Measurements from ENCODE around the gene AMZ2. TPM values are rescaled to one million over a fixed set of nuclear protein-coding genes. Genes with fewer than 3 reads are reported as not detected.
"Not testable (repeated sequence)": the region's sequence is repeated elsewhere in the genome, so short reads cannot be mapped to it uniquely, and the experiment has no call there.

Gene AMZ2
- total RNA-seq, 1 experiment from 2014 or later: 217 TPM

DNA sequence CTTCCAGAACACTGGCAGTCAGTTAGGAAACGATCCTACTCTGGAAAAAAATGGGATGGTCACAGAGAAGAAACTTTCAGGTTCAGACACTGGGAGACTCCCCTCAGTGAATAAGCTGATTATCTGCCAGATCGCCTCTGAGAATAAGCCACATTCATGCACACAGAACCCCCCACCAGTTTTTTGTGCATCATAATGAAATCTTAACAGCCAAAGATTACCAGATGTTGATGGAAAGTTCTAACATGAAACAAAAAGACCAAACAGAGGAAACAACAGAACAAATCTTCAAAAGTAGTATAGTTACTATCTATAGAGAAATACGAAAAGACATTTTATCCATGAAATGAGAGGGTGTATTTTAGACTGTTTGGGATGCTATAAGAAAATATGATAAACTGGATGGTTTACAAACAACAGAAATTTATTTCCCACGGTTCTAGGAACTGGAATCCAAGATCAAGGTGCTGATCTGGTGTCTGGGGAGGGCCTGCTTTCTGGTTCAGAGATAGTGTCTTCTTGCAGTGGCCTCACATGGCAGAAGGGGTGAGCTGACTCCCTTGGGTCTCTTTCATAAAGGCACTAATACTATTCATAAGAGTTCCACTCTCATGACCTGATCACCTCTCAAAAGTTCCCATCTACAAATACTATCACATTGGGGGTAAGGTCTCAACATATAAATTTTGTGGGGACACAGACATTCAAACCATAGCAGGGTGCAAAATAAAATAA, 8.0 kb upstream of the AMZ2 start:
- in situ Hi-C loops (cut with HindIII; ENCODE audit: low pct_unique_long_range_greater_than_20kb, low sequenced_read_pairs): no loop called here
- DNase-seq (ENCODE audit: low read depth): no peak

DNA sequence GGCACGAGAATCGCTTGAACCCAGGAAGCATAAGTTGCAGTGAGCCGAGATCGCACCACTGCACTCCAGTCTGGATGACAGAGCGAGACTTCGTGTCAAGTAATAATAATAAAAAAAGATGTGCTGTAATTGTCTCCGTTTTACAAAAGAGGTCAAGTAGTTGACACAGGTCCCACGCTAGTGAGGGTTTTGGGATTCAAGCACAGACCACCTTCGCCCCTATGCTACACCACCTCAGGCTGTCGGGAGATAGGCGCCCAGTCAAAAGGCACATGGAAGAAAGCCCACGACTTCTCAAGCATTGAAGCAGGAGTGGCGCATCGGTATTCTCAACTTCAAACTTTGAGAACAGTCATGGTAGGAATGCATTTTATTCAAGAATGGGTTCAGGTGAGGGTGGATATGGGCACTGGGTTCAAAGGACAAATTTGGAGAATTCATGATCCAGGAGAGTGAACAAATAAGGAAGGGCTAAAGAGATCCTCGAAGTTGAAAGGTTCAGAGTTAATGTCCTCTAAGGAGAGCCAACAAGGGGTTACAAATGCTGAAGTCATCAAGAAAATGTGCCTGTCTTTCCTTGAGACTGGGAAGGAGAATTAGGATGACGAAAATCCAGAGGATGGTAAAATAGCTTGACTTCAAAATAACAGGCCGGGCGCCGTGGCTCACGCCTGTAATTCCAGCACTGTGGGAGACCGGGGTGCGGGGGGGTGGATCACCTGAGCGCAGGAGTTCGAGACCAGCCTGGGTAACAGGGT, 1.4 kb upstream of the AMZ2 start:
- no peak for DNase-seq (ENCODE audit: low read depth)
- in situ Hi-C loops (cut with HindIII; ENCODE audit: low pct_unique_long_range_greater_than_20kb, low sequenced_read_pairs): no loop called here

DNA sequence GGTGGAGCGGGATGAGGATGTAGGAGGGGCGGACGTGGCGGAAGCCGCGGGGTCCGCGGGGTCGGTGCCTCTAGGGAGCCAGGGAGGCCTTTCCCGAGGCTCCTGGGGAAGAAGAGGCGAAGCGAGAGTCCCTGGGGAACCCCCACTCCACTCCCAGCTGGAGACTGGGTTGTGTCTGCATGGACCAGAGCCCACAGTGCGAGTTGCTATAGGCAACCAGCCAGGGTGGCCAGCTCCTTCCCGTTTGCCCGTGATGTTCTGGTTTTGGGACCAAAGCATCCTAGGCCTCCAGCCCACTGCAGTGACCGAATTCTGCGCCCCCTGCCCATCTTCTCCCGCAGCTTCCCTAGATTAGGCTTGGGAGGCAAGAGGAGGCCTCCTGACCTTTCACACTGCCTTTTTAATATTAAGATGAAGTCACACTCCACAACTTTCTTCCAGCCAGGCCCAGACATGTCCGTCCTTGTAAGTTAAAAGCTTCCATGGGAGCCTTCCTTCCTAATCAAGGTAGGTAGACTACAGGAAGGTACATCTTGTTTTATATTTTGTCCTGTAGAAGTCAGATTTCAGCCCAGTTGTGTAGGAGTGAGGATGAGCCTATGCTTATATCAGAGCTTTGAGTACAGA, 469 bp downstream of the AMZ2 start:
- no peak for DNase-seq (ENCODE audit: low read depth)
- in situ Hi-C loops (cut with HindIII; ENCODE audit: low pct_unique_long_range_greater_than_20kb, low sequenced_read_pairs): no loop called here

DNA sequence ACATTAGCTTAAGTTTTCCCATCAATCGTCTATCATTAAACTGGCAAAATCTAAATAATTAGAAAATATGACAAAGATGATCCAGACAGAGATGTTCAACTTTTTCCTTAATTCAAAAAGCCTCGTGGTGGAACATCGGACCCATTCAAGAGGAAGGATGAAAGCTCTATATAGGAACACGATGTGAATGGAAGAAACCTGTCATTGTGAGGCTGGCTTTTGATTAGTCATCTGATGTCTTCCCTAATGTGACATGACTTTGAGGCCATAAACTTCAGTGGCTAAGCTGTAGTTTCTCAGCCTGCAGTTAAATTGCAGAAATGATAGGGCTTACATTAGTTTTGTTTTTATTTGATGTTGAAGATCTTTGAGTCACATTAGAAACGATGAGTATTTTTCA, 1.0 kb downstream of the AMZ2 start:
- in situ Hi-C loops (cut with HindIII; ENCODE audit: low pct_unique_long_range_greater_than_20kb, low sequenced_read_pairs): no loop called here
- no peak for DNase-seq (ENCODE audit: low read depth)

DNA sequence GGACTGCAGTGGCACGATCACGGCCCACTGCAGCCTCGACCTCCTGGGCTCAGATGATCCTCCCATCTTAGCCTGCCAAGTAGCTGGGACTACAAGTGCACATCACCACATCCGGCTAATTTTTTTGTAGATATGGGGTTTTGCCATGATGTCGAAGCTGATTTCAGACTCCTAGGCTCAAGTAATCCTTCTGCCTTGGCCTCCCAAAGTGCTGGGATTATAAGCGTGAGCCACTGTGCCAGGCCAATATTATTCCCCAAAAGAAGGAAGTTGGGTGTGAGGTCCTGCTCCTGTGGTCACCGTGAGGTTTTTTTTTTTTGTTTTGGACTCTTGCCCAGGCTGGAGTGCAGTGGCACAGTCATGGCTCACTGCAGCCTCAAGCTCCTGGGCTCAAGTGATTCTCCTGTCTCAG, 1.5 kb downstream of the AMZ2 start:
- in situ Hi-C loops (cut with HindIII; ENCODE audit: low pct_unique_long_range_greater_than_20kb, low sequenced_read_pairs): no loop called here
- no peak for DNase-seq (ENCODE audit: low read depth)

DNA sequence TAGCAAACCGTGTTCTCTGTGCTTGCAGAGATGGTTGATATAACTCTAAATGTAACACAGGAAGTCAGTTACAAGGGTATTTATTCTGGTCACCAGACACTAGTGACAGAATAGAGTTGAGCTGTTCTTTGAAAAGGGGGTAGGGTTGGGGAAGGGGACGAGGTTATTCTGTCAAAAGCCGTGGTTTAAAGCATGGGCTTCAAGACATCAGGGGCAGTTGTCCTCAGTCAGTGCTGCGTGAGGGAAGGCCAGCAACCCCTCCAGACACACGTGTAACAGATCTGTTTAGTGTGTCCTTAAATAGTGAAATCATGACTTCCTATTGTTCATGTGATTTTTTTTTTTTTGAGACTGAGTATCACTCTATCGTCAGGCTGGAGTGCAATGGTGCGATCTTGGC, 5.6 kb downstream of the AMZ2 start:
- in situ Hi-C loops (cut with HindIII; ENCODE audit: low pct_unique_long_range_greater_than_20kb, low sequenced_read_pairs); DNase-seq (ENCODE audit: low read depth): not testable (repeated sequence)

DNA sequence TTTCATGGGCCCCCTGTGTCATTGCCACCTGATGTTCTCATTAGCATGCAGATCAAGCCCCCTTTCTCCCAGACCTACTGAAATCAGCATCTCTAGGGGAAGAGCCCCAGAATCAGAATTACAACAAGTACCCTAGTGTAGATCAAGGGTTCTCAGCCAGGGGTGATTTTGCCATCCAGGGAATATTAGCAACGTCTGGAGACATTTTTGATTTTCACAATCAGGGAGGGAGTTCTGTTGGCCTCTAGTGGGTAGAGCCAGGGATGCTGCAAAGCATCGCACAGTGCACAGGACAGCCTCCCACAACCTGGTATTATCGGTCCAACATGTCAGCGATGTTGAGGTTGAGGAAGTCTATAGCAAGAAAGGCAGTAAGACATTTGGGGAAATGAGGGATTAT, 7.3 kb downstream of the AMZ2 start:
- in situ Hi-C loops (cut with HindIII; ENCODE audit: low pct_unique_long_range_greater_than_20kb, low sequenced_read_pairs): no loop called here
- DNase-seq (ENCODE audit: low read depth): no peak

DNA sequence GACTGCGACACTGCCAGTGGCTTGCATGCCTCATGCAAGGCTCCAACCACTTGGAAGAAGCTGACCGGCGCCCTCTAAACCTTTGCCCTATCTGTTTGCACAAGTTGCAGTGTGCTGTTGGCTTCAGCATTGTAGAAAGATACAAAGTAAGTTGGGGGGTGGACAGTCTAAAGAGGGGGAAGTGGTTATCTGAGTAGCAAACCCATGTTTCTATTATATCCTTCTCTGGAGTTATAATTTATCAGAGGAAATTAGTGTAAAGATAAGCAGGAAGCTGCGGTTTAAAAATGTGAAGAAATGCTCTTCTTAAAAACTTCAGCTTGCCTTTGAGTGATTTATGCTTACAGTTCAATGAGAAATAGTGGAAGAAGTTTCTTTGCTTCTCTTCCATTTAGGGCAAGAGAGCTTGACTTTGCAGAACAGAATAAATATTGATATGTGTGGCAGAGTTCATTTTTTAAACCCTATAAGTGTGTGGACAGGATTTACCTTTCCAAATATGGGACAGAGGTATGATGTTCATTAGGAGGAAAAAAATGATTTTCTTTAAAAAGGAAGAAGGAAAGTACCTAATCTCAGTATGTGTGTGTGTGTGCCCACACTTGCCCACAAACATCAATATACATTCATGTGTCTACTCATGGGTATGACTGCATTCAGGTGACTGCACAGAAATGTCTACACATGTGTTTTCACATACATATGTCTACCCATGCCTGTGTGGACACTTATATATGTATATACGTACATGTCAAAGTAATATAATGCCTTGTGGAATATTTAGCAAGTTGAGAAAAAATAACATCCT, 8.1 kb downstream of the AMZ2 start:
- in situ Hi-C loops (cut with HindIII; ENCODE audit: low pct_unique_long_range_greater_than_20kb, low sequenced_read_pairs): no loop called here
- DNase-seq (ENCODE audit: low read depth): no peak

DNA sequence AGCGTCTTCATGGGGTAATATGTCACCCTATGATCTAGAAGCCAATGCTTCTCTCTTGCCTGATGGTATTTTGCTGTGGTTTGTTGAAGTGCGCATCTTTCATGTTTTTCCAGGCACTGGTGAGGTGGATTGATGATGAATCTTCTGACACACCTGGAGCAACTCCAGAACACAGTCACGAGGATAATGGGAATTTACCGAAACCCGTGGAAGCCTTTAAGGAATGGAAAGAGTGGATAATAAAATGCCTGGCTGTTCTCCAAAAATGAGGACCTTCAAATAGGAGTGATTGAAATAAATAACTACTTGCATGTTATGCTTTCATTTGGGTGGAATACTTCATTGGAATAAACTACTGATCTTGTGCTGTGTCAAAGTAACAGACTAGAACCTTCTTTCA, 8.9 kb downstream of the AMZ2 start:
- in situ Hi-C loops (cut with HindIII; ENCODE audit: low pct_unique_long_range_greater_than_20kb, low sequenced_read_pairs); DNase-seq (ENCODE audit: low read depth): not testable (repeated sequence)

DNA sequence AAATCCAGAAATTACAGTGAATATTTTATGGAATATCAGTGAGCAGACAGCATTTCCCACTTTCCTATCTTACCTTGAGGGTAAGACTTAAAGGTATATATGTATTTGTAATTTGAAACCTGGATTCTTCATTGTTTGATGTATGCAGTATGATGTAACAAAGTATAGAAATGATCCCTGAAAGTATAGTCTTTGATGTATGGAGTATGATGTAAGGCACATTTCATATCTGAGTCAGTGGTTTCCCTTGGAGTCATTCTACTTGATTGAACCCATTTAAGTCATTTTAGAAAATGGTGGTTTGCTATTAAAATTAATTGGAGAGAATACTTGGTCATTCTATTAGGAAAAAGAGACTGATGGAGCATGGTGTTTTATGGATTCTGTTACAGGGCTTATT, 10.1 kb downstream of the AMZ2 start:
- no peak for DNase-seq (ENCODE audit: low read depth)
- in situ Hi-C loops (cut with HindIII; ENCODE audit: low pct_unique_long_range_greater_than_20kb, low sequenced_read_pairs): no loop called here

DNA sequence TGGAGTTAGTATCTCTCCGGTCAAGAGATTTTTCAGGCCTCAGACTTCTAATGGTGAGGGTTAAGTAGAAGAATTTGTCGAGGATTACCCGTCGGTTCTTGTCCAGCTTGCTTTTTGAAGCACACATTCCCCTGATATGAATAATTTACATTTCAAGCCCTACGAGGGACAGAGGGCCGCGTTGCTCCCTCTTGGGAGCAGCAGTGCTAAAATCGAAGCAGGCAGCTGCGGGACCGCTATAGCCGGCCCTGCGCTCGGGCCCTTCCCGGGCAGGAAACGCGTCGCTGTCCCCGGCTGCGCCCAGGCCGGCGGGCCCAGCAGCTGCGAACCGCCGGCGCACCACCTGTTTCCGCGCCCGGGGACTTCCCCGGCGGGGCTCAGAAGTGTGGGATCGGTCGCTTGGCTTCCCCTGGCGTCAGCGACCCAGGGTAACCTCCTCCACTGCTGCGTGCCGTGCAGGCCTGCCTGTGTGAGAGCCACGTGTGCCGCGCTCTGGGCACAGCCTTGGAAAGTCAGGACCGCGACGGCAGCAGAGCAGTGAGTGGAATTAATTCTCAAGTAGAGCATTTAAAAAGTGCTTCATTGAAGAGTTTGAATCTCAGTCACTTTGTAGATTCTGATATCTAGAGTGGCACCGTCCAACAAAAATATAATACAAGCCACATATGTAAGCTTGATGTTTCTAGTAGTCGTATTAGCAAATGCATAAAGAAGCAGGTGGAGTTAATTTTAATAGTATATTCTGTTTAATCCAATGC, 11.2 kb downstream of the AMZ2 start:
- in situ Hi-C loops (cut with HindIII; ENCODE audit: low pct_unique_long_range_greater_than_20kb, low sequenced_read_pairs): not testable (repeated sequence)

DNA sequence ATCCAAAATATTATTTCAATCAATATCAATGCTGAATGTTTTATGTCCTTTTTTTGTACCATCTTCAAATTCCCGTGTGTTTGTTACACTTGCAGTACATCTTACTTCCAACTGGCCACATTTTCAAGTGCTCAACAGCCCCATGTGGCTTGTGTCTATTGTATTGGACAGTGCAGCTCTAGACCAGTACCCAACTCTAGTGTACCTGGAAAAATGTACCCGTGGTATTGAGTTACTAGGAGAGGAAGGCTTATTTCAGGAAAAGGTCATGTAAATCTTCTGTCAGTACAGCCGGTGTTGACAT, 11.8 kb downstream of the AMZ2 start:
- in situ Hi-C loops (cut with HindIII; ENCODE audit: low pct_unique_long_range_greater_than_20kb, low sequenced_read_pairs); DNase-seq (ENCODE audit: low read depth): not testable (repeated sequence)

More for the DNA sequence above, 11.2 kb downstream of the AMZ2 start:
- peak; percentile 33 for DNase-seq (ENCODE audit: low read depth)

DNA sequence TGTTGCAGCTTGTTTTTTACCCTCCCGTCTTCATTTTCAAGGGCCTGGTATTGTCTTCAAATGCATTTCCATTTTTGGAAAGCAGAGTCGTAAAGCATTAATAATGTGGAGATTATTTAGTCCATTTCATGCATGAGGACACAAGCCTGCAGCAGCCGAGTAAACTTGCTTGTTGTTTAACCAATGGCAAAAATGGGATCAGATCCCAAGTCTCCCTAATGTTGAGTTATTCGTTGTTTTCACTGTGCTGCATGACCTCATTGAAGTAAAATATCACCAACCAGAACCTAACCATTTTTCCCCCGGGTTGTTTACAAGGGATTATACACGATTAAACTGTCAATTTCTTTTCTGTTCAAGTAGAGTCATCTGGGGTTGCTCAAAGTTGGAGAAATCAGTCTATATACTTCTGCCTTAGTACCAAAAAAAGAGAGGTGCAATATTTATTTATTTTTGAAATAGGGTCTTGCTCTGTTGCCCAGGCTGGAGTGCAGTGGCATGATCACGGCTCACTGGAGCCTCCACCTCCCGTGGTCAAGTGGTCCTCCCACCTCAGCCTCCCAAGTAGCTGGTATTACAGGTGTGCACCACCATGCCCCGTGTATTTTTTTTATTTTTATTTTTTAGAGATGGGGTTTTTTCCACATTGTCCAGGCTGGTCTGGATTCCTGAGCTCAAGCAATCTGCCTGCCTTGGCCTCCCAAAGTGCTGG, 12.4 kb downstream of the AMZ2 start:
- no peak for DNase-seq (ENCODE audit: low read depth)
- in situ Hi-C loops (cut with HindIII; ENCODE audit: low pct_unique_long_range_greater_than_20kb, low sequenced_read_pairs): no loop called here

DNA sequence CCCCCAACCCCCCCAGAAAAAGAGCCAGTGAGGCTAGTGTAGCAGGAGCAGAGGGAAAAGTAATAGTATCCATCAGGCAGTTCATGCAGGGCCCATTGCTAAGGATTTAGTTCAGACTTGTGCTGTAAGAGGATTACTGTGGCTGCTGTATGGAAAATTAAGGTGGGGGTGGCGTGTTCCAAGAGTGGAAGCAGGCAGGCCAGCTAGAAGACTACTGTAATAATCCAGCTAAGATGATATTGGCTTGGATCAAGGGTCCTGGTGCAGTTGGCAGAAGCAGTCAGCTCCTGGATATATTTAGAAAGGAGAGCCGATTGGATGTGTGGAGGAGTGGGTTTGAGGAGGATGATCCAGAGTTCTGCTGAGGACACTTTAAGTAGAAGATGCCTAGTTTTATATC, 14.6 kb downstream of the AMZ2 start:
- in situ Hi-C loops (cut with HindIII; ENCODE audit: low pct_unique_long_range_greater_than_20kb, low sequenced_read_pairs); DNase-seq (ENCODE audit: low read depth): not testable (repeated sequence)

DNA sequence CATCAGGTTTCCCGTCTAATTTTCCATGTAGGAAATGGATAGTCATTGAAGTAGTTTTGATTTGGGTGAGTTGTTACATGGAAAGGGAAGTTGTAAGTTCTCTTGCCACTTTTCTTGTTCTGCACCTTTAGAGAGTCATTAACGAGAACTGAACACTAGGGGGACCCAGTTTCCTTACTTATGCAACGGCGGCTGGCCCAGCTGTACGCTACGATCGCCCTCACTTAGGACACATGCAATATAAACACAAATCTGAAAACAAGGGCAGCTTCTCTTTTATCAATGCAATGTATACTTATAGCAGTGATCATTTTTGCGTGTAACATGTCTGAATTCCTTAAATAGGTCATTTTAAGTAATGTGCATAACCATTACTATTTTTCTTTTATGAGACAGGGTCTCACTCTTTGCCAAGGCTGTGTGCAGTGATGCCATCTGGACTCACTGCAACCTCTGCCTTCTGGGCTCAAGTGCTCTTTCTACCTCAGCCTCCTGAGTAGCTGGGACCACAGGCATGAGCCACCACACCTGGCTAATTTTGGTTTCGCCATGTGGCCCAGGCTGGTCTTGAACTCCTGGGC, 15.3 kb downstream of the AMZ2 start:
- peak; percentile 51 for DNase-seq (ENCODE audit: low read depth)
- in situ Hi-C loops (cut with HindIII; ENCODE audit: low pct_unique_long_range_greater_than_20kb, low sequenced_read_pairs): not testable (repeated sequence)

DNA sequence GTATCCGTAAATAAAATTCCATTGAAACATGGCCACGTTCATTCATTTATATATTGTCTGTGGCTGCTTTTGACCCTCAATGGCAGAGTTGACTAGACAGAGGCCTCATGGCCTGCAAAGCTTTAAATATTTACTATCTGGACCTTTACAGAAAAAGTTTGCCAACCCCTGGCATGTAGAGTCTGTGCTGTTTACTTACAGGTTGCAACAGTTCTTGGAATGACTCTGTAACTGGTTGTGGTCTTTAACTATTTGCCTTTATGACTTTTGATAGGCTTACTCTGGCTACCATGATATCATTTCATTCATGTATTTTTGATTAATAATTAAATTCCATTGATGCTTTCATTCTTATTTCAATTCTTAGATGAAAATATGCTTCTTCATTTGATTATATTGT, 18.0 kb downstream of the AMZ2 start:
- in situ Hi-C loops (cut with HindIII; ENCODE audit: low pct_unique_long_range_greater_than_20kb, low sequenced_read_pairs): not testable (repeated sequence)

DNA sequence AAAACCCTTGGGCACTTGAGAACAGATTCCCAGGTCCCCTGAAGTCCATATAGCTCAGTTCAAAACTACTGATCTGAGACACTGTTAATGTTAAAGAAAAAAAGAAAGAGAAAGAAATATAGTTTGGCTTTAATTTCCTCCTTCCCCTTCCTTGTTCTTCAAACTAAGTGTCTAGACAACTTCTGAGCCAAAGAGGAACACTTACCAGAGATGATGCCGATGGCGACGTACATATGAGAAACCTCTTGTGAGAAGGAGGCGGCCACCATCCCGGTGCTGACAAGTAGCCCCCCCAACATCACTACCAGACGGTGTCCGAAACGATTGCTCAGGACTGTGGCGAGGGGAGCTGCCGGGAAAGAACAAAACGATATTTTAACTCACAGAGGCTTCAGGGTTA, 25.9 kb downstream of the AMZ2 start:
- in situ Hi-C loops (cut with HindIII; ENCODE audit: low pct_unique_long_range_greater_than_20kb, low sequenced_read_pairs): no loop called here
- DNase-seq (ENCODE audit: low read depth): no peak

More for the DNA sequence above, 18.0 kb downstream of the AMZ2 start:
- DNase-seq (ENCODE audit: low read depth): not testable (repeated sequence)
